DMS53 treated with DMSO at 0.1 percent for 48 hours (cell line): Measurements from ENCODE around the gene DNAJC13.
"Not testable (repeated sequence)": the region's sequence is repeated elsewhere in the genome, so short reads cannot be mapped to it uniquely, and the experiment has no call there.

Experiments used
- DNase-seq: peaks from one replicate; lab custom pipeline; 2025; ENCODE audit not compliant: unreplicated experiment; lab: John Stamatoyannopoulos, UW

The DNAJC13 gene

GRCh38 chr3:132538072-132538471 is 120.8 kb downstream of the DNAJC13 start:
- DNase-seq, result no peak

- no peak for DNase-seq
Measured at GRCh38 chr3:132539681-132540080, 122.4 kb downstream of the DNAJC13 start.

- no peak for DNase-seq
Measured at GRCh38 chr3:132542577-132542976, 125.3 kb downstream of the DNAJC13 start.

- DNase-seq, result no peak
Measured at GRCh38 chr3:132543011-132543739, 125.9 kb downstream of the DNAJC13 start.

GRCh38 chr3:132544130-132544529 is 126.8 kb downstream of the DNAJC13 start:
- DNase-seq, result no peak

GRCh38 chr3:132545471-132545870 is 128.2 kb downstream of the DNAJC13 start:
- no peak for DNase-seq

GRCh38 chr3:132549169-132549568 is 131.9 kb downstream of the DNAJC13 start:
- DNase-seq, result no peak

- no peak for DNase-seq
Measured at GRCh38 chr3:132549890-132550578, 132.7 kb downstream of the DNAJC13 start.

- no peak for DNase-seq
Measured at GRCh38 chr3:132550579-132551305, 133.4 kb downstream of the DNAJC13 start.

- no peak for DNase-seq
Measured at GRCh38 chr3:132553826-132554225, 136.5 kb downstream of the DNAJC13 start.

- DNase-seq, result peak; percentile 62
Measured at GRCh38 chr3:132554437-132554836, 137.1 kb downstream of the DNAJC13 start.

GRCh38 chr3:132555306-132556035 is 138.2 kb downstream of the DNAJC13 start:
- DNase-seq, result no peak

GRCh38 chr3:132556036-132556386 is 138.7 kb downstream of the DNAJC13 start:
- DNase-seq, result not testable (repeated sequence)

- no peak for DNase-seq
Measured at GRCh38 chr3:132556508-132557159, 139.3 kb downstream of the DNAJC13 start.

- DNase-seq, result no peak
Measured at GRCh38 chr3:132561003-132561402, 143.7 kb downstream of the DNAJC13 start.

- DNase-seq, result no peak
Measured at GRCh38 chr3:132563420-132564069, 146.2 kb downstream of the DNAJC13 start.

GRCh38 chr3:132564070-132564465 is 146.8 kb downstream of the DNAJC13 start:
- DNase-seq, result no peak

- no peak for DNase-seq
Measured at GRCh38 chr3:132568422-132568821, 151.1 kb downstream of the DNAJC13 start.

- no peak for DNase-seq
Measured at GRCh38 chr3:132569153-132569552, 151.9 kb downstream of the DNAJC13 start.

GRCh38 chr3:132569580-132569979 is 152.3 kb downstream of the DNAJC13 start:
- DNase-seq, result no peak
